Loucy (cell line): Measurements from ENCODE around the gene OR52E2.

Source experiments
- CTCF ChIP-seq: fragments of 200-600 bp; sonication (generic); conservative IDR thresholded peaks from 2 replicates; pipeline ENCODE4 v1.5.1; 2014; ENCODE audit warnings: mild to moderate bottlenecking, antibody characterized with exemption, low read length
- EZH2phosphoT487 ChIP-seq: fragments of 200-600 bp; IDR thresholded peaks from 2 replicates; pipeline ENCODE4 v1.6.1; 2018; ENCODE audit warnings: antibody characterized with exemption, mild to moderate bottlenecking, moderate library complexity, borderline replicate concordance

DNA sequence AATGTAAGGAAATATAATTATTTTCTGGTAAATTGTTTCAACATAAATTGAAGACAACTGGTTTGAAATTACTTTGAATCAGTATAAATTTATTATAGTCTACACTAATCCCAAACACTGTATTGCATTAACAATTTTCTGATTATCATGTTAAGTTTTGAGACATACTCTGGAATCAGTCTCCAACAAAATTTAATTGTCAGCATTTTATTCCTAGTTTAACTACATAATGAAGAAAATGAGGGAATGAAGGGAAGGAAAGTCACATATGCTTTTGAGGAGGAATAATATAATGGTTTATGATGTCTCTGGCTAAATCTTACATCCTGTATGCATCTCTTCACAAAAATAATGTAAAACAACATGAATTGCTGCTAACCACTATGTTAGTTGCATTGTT is 24.2 kb upstream of the OR52E2 start:
- TF ChIP-seq CTCF (no peak), EZH2phosphoT487 (no peak)
